ENCODE measurements around the gene SEC31A. TPM values are rescaled to one million over a fixed set of nuclear protein-coding genes. Genes with fewer than 3 reads are reported as not detected.
A peak's percentile ranks its signal among the peaks of the same experiment; 100 is the strongest.
"Not testable (repeated sequence)": the region's sequence is repeated elsewhere in the genome, so short reads cannot be mapped to it uniquely, and the experiment has no call there.

Gene SEC31A, protein sequence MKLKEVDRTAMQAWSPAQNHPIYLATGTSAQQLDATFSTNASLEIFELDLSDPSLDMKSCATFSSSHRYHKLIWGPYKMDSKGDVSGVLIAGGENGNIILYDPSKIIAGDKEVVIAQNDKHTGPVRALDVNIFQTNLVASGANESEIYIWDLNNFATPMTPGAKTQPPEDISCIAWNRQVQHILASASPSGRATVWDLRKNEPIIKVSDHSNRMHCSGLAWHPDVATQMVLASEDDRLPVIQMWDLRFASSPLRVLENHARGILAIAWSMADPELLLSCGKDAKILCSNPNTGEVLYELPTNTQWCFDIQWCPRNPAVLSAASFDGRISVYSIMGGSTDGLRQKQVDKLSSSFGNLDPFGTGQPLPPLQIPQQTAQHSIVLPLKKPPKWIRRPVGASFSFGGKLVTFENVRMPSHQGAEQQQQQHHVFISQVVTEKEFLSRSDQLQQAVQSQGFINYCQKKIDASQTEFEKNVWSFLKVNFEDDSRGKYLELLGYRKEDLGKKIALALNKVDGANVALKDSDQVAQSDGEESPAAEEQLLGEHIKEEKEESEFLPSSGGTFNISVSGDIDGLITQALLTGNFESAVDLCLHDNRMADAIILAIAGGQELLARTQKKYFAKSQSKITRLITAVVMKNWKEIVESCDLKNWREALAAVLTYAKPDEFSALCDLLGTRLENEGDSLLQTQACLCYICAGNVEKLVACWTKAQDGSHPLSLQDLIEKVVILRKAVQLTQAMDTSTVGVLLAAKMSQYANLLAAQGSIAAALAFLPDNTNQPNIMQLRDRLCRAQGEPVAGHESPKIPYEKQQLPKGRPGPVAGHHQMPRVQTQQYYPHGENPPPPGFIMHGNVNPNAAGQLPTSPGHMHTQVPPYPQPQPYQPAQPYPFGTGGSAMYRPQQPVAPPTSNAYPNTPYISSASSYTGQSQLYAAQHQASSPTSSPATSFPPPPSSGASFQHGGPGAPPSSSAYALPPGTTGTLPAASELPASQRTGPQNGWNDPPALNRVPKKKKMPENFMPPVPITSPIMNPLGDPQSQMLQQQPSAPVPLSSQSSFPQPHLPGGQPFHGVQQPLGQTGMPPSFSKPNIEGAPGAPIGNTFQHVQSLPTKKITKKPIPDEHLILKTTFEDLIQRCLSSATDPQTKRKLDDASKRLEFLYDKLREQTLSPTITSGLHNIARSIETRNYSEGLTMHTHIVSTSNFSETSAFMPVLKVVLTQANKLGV
- 100 to 1,000 TPM; 287 to 309 TPM for total RNA-seq
- long read RNA-seq, donor 1, full-length matches to known transcripts, result 15 of 43 reads
- long read RNA-seq, donor 1, partial matches to known transcripts, result 17 of 43 reads
- long read RNA-seq, donor 1, other reads (novel, unspliced or antisense), result 11 of 43 reads
- long read RNA-seq, donor 2, transcript SEC31A-206 (12 exons, 1,717 nt), result major isoform, 5 of 131 reads
- long read RNA-seq, donor 2, partial matches to known transcripts, result 107 of 131 reads
- long read RNA-seq, donor 2, other reads (novel, unspliced or antisense), result 9 of 131 reads

DNA sequence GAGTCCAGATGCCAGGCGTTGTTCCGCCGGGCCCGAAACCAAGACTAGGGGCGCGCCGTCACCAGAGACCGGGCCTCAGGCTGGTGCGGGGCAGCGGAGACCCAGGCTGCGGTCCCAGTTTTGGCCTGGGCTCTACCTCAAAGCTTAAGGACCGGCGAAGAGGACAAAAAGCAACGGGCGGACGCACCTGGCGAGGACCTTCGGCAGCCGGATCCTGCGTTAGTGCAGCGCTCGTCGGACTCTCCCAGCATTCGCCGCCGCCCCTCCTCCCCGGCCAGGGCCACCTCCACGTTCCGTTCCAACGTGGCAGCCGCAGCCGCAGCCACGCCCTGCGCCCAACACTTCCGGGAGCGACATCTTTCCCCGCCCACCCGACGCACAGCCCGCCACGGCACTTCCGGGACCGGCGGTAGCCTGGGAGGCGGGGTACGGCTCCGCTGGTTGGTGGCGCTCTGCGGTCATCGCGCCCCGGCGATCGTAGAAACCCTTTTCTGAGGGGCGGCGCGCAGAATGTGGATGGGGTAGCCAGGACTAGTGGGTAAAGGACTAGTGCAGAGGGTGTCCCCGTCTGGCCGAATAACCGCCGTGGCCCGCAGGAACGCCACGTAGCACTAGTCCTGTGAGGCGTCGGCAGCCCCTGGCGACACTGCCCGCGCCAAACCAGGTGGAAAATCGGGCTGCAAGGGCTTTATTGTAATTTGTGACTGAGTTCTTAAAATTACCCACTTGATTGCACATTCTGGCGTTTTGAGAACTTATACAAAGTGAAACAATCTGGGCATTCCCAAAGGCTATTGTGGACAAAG lies at the start of gene SEC31A:
TSS of gene SEC31A (minus strand) at position 253 of the 806 bp plus-strand sequence. CDS start 9,217 bp downstream, outside the sequence.
- intact Hi-C loops (cut with DNase I), result no loop called here
- peak; percentile 99 for DNase-seq (ENCODE audit: low spot score)

DNA sequence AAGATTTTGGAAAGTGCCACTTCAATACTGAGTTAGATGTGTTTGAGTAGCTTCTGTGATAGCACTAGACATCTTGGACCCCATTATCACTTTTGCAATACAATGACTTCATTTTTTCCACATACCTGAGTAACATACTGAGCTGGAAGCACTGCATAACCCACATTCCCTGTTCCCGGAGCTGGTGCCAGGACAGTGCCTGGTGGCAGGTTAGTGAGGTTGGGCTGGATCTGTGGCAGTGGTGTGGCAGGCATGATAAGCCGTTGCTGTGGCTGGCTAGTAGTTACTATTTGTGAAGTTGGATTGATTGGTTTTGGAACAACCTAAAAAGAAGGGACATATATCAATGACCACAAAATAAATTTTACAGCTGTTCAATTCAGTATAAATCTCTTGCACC lies 48.5 kb upstream of the SEC31A start:
- no peak for DNase-seq (ENCODE audit: low spot score)
- intact Hi-C loops (cut with DNase I), result no loop called here

DNA sequence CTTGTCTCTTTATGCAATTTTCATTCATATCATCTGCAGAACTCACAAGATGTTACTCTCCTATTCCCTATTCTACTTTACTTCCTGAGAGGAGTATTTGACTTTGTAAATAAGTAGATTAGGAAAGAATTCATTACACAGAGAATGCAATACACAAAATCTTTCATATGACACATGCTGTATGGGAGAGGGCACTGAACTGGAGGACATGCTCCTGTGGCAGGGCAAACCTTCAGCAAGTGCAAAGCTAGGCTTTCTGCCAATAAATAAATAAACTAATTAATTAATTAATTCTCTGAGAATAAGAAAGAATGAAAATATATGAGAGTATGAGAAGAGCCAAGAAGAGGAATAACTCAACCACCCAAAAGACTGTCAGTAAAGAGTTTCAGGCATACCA lies 43.5 kb upstream of the SEC31A start:
- no peak for DNase-seq (ENCODE audit: low spot score)
- intact Hi-C loops (cut with DNase I), result no loop called here

- no peak for DNase-seq (ENCODE audit: low spot score)
- intact Hi-C loops (cut with DNase I), result no loop called here
Measured at GRCh38 chr4:82930848-82931755, 40.1 kb upstream of the SEC31A start.

- no peak for DNase-seq (ENCODE audit: low spot score)
- intact Hi-C loops (cut with DNase I), result no loop called here
Measured at GRCh38 chr4:82921795-82922194, 30.8 kb upstream of the SEC31A start.

DNA sequence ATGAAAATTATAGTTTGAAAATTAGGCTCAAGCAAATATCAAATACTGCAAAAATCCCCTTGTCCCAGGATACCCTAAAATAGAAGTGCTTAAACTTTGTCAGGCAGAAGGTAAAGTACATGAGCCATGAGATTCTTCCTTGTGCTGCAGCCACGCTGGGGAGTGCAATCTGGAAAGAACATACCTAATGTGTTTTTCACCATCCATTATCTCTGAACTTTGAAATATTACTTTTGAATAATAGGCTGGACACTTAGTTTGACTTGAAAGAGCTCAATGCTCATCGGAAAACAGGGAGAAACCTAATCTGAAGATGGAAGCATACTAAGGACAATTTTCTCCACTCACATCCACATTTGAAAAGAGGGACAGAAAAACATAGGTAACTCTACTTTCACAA lies 28.4 kb upstream of the SEC31A start:
- intact Hi-C loops (cut with DNase I), result no loop called here
- no peak for DNase-seq (ENCODE audit: low spot score)

DNA sequence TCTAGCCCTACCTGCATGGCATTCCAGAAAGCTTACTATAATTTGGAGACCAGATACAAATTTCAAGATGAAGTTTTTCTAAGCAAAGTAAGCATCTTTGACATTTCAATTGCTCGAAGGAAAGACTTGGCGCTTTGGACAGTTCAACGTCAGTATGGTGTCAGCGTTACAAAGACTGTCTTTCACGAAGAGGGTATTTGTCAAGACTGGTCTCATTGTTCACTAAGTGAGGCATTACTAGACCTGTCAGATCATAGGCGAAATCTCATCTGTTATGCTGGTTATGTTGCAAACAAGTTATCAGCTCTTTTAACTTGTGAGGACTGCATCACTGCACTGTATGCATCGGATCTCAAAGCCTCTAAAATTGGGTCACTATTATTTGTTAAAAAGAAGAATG lies 27.1 kb upstream of the SEC31A start:
- no peak for DNase-seq (ENCODE audit: low spot score)
- intact Hi-C loops (cut with DNase I), result no loop called here

- intact Hi-C loops (cut with DNase I); DNase-seq (ENCODE audit: low spot score): not testable (repeated sequence)
Measured at GRCh38 chr4:82913968-82914367, 23.0 kb upstream of the SEC31A start.

GRCh38 chr4:82913305-82913704 lies 22.4 kb upstream of the SEC31A start:
- intact Hi-C loops (cut with DNase I), result no loop called here
- DNase-seq (ENCODE audit: low spot score), result no peak

- no peak for DNase-seq (ENCODE audit: low spot score)
- intact Hi-C loops (cut with DNase I), result no loop called here
Measured at GRCh38 chr4:82909326-82909725, 18.4 kb upstream of the SEC31A start.

GRCh38 chr4:82906469-82906868 lies 15.5 kb upstream of the SEC31A start:
- intact Hi-C loops (cut with DNase I), result no loop called here
- no peak for DNase-seq (ENCODE audit: low spot score)

GRCh38 chr4:82905205-82905604 lies 14.3 kb upstream of the SEC31A start:
- no peak for DNase-seq (ENCODE audit: low spot score)
- intact Hi-C loops (cut with DNase I), result no loop called here

DNA sequence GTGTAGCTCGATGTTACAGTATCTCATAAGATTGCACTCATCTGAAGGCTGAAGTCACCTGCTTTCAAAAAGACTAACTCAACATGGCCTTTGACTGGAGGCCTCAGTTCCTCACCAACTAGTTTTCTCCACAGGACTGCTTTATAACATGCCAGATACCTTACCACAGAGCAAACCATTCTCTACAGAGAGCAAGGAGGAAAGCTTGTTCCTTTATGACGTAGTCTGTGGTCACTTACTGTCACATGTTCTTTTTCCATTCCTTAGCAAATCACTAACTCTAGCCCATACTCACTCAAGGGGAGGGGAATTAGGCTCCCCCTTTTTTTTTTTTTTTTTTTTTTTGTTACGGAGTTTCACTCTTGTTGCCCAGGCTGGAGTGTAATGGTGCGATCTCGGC lies 12.8 kb upstream of the SEC31A start:
- intact Hi-C loops (cut with DNase I), result no loop called here
- DNase-seq (ENCODE audit: low spot score), result no peak

DNA sequence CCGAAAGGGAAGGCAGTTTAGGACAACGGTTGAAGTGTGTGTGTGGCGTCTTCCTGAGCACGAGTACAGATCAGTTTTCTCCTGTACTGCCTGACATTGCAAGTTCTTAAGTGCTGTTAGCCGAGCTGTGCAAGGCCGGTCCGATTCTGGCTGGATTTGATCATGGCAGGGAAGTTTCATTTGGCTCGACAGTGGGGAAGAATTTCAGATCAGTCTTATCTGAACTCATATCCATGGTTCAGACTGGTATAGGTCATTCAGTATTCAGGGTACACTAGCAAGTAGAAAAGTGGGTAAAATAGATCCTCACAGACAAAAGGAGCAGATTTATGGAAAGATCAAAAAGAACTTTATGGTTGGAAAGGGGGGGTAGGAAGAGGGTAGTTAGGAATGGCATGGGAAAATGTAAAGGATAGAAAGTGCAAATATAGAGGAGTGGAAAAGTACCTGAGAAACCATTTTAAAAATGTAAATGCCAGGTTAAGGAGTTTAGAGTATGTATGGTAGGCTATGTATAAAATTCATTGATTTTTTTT lies 10.3 kb upstream of the SEC31A start:
- intact Hi-C loops (cut with DNase I), result no loop called here
- DNase-seq (ENCODE audit: low spot score), result no peak

- DNase-seq (ENCODE audit: low spot score), result peak; percentile 100
- intact Hi-C loops (cut with DNase I), result no loop called here
Measured at GRCh38 chr4:82900411-82901182, 9.6 kb upstream of the SEC31A start, which contains the start of gene THAP9. THAP9 (plus strand) TSS chr4:82900735; CDS start chr4:82900803, 68 bp downstream.

- intact Hi-C loops (cut with DNase I), result no loop called here
- DNase-seq (ENCODE audit: low spot score), result no peak
Measured at GRCh38 chr4:82900066-82900410, 9.1 kb upstream of the SEC31A start.
